ENCODE measurements around the gene PARP2. TPM values are rescaled to one million over a fixed set of nuclear protein-coding genes. Genes with fewer than 3 reads are reported as not detected.

Gene PARP2
- total and polyA plus RNA-seq, 8 donors: 18.0 to 68.4 (median 59.0) TPM

DNA sequence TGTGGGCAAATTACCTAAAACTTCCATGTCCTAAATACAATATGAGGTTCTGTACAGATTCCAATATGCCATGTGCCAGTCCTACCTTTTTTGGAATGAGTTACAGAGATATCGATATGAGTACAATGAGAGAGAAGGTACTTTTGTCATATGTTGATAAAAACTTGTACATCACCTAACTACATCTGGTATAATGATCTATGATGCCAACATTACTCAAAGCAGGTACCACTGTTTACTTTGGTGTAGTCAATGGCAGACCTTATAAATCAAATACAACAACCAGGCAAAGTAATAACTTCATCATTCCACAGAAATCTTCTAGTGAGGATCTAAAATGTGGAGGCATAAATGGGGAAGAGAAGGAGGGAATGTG, 57.1 kb downstream of the PARP2 start:
- Histone ChIP-seq H3K36me3 (peaks cover 0 to 100% of the 10 kb centered on the region in 2 donors), H3K4me1 (peaks cover 0 to 6% of the 10 kb centered on the region in 2 donors), H3K27ac (no peak overlapping the region), H3K4me3 (no peak overlapping the region), H3K9me3 (no peaks in the 10 kb centered on the region), H3K27me3 (no peaks in the 10 kb centered on the region)
- intact Hi-C loops (cut with DNase I): no loop called here
- TF ChIP-seq, protein P1, sequence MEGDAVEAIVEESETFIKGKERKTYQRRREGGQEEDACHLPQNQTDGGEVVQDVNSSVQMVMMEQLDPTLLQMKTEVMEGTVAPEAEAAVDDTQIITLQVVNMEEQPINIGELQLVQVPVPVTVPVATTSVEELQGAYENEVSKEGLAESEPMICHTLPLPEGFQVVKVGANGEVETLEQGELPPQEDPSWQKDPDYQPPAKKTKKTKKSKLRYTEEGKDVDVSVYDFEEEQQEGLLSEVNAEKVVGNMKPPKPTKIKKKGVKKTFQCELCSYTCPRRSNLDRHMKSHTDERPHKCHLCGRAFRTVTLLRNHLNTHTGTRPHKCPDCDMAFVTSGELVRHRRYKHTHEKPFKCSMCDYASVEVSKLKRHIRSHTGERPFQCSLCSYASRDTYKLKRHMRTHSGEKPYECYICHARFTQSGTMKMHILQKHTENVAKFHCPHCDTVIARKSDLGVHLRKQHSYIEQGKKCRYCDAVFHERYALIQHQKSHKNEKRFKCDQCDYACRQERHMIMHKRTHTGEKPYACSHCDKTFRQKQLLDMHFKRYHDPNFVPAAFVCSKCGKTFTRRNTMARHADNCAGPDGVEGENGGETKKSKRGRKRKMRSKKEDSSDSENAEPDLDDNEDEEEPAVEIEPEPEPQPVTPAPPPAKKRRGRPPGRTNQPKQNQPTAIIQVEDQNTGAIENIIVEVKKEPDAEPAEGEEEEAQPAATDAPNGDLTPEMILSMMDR (IDR thresholded peaks at IDR 0.05): no peak
- ATAC-seq (no peak), DNase-seq (no peak)

GRCh38 chr14:20400965-20401593, 57.6 kb downstream of the PARP2 start:
- Histone ChIP-seq H3K4me3 (no peak overlapping the region), H3K27me3 (no peaks in the 10 kb centered on the region), H3K36me3 (peaks cover 0 to 100% of the 10 kb centered on the region in 2 donors), H3K27ac (no peak overlapping the region), H3K4me1 (peaks cover 0 to 6% of the 10 kb centered on the region in 2 donors), H3K9me3 (no peaks in the 10 kb centered on the region)
- TF ChIP-seq, protein P1 (IDR thresholded peaks at IDR 0.05): no peak
- intact Hi-C loops (cut with DNase I): no loop called here
- ATAC-seq (peak; percentile 89), DNase-seq (no peak)

GRCh38 chr14:20403521-20403920, 60.1 kb downstream of the PARP2 start:
- H3K27ac ChIP-seq: no peak overlapping the region
- DNase-seq (no peak), ATAC-seq (no peak)
- peaks cover 0 to 100% of the 10 kb centered on the region in 2 donors for H3K36me3 ChIP-seq
- intact Hi-C loops (cut with DNase I): no loop called here
- H3K4me1 ChIP-seq: peaks cover 0 to 6% of the 10 kb centered on the region in 2 donors
- H3K9me3 ChIP-seq: no peaks in the 10 kb centered on the region
- TF ChIP-seq, protein P1 (IDR thresholded peaks at IDR 0.05): no peak
- H3K4me3 ChIP-seq: no peak overlapping the region
- H3K27me3 ChIP-seq: no peaks in the 10 kb centered on the region

Other genes with a start within 250 kb of the PARP2 start
- not detected for gene OR4K17, start 232.9 kb upstream of the PARP2 start, total RNA-seq
- under 1 TPM; 0.03 to 0.11 (median 0.08) TPM for gene OR4K17, start 232.9 kb upstream of the PARP2 start, polyA plus RNA-seq (ENCODE audit: insufficient read length in 6 of 6)
- not detected for gene OR4N5, start 204.8 kb upstream of the PARP2 start, total RNA-seq
- not detected for gene OR4N5, start 204.8 kb upstream of the PARP2 start, polyA plus RNA-seq (ENCODE audit: insufficient read length in 6 of 6)
- not detected for gene OR11G2, start 152.7 kb upstream of the PARP2 start, total RNA-seq
- gene OR11G2, start 152.7 kb upstream of the PARP2 start, polyA plus RNA-seq (ENCODE audit: insufficient read length in 6 of 6): under 1 TPM in 3 of 6 donors, not detected in 3; 0.06 TPM
- gene OR11H6, start 119.9 kb upstream of the PARP2 start, total RNA-seq: not detected
- not detected for gene OR11H6, start 119.9 kb upstream of the PARP2 start, polyA plus RNA-seq (ENCODE audit: insufficient read length in 6 of 6)
- gene OR11H7, start 114.7 kb upstream of the PARP2 start, total RNA-seq: not detected
- under 1 TPM; 0.32 to 0.98 (median 0.75) TPM for gene OR11H7, start 114.7 kb upstream of the PARP2 start, polyA plus RNA-seq (ENCODE audit: insufficient read length in 6 of 6)
- not detected for gene OR11H4, start 104.3 kb upstream of the PARP2 start, total RNA-seq
- under 1 TPM in 3 of 6 donors, not detected in 3; 0.11 to 0.20 (median 0.13) TPM for gene OR11H4, start 104.3 kb upstream of the PARP2 start, polyA plus RNA-seq (ENCODE audit: insufficient read length in 6 of 6)
- 10 to 100 TPM; 16.6 to 18.3 TPM for gene TTC5, start 37.7 kb upstream of the PARP2 start, total RNA-seq
- 10 to 100 TPM; 22.8 to 27.6 (median 25.3) TPM for gene TTC5, start 37.7 kb upstream of the PARP2 start, polyA plus RNA-seq (ENCODE audit: insufficient read length in 6 of 6)
- gene CCNB1IP1, start 10.4 kb upstream of the PARP2 start, total RNA-seq: 10 to 100 TPM; 30.0 to 31.1 TPM
- 100 to 1,000 TPM; 111 to 151 (median 135) TPM for gene CCNB1IP1, start 10.4 kb upstream of the PARP2 start, polyA plus RNA-seq (ENCODE audit: insufficient read length in 6 of 6)
- 10 to 100 TPM; 50.8 to 57.0 TPM for gene TEP1, start 69.9 kb downstream of the PARP2 start, total RNA-seq
- 10 to 100 TPM; 19.0 to 25.0 (median 20.5) TPM for gene TEP1, start 69.9 kb downstream of the PARP2 start, polyA plus RNA-seq (ENCODE audit: insufficient read length in 6 of 6)
- gene KLHL33, start 92.5 kb downstream of the PARP2 start, total RNA-seq: under 1 TPM; 0.20 to 0.31 TPM
- gene KLHL33, start 92.5 kb downstream of the PARP2 start, polyA plus RNA-seq (ENCODE audit: insufficient read length in 6 of 6): under 1 TPM; 0.21 to 0.39 (median 0.31) TPM
- 10 to 100 TPM; 29.0 to 37.9 TPM for gene OSGEP, start 111.2 kb downstream of the PARP2 start, total RNA-seq
- gene OSGEP, start 111.2 kb downstream of the PARP2 start, polyA plus RNA-seq (ENCODE audit: insufficient read length in 6 of 6): 10 to 100 TPM; 75.5 to 90.1 (median 83.4) TPM
- gene APEX1, start 111.6 kb downstream of the PARP2 start, total RNA-seq: 100 to 1,000 TPM; 115 to 138 TPM
- gene APEX1, start 111.6 kb downstream of the PARP2 start, polyA plus RNA-seq (ENCODE audit: insufficient read length in 6 of 6): 100 to 1,000 TPM; 305 to 342 (median 319) TPM
- 10 to 100 TPM; 24.9 to 40.3 TPM for gene PIP4P1, start 117.8 kb downstream of the PARP2 start, total RNA-seq
- 10 to 100 TPM; 26.6 to 30.5 (median 29.3) TPM for gene PIP4P1, start 117.8 kb downstream of the PARP2 start, polyA plus RNA-seq (ENCODE audit: insufficient read length in 6 of 6)
- gene PNP, start 125.8 kb downstream of the PARP2 start, total RNA-seq: 10 to 100 TPM; 37.6 to 84.8 TPM
- gene PNP, start 125.8 kb downstream of the PARP2 start, polyA plus RNA-seq (ENCODE audit: insufficient read length in 6 of 6): 10 to 100 TPM; 28.5 to 43.3 (median 35.6) TPM
- gene RNASE10, start 161.9 kb downstream of the PARP2 start, total RNA-seq: under 1 TPM; 0.35 to 0.71 TPM
- under 1 TPM in 4 of 6 donors, not detected in 2; 0.30 to 0.93 (median 0.43) TPM for gene RNASE10, start 161.9 kb downstream of the PARP2 start, polyA plus RNA-seq (ENCODE audit: insufficient read length in 6 of 6)
- gene RNASE9, start 217.4 kb downstream of the PARP2 start, total RNA-seq: not detected
- not detected for gene RNASE9, start 217.4 kb downstream of the PARP2 start, polyA plus RNA-seq (ENCODE audit: insufficient read length in 6 of 6)
- not detected for gene RNASE11, start 244.4 kb downstream of the PARP2 start, total RNA-seq
- gene RNASE11, start 244.4 kb downstream of the PARP2 start, polyA plus RNA-seq (ENCODE audit: insufficient read length in 6 of 6): not detected
- not detected for gene RNASE12, start 247.7 kb downstream of the PARP2 start, total RNA-seq
- gene RNASE12, start 247.7 kb downstream of the PARP2 start, polyA plus RNA-seq (ENCODE audit: insufficient read length in 6 of 6): not detected

All from left lung (tissue), 10 donors.